HG03139 (cell line): ENCODE data around the gene TRUB1.
"Not testable (repeated sequence)": the region's sequence is repeated elsewhere in the genome, so short reads cannot be mapped to it uniquely, and the experiment has no call there.

Experiments
- ATAC-seq: cut with Tn5 transposase; IDR thresholded peaks from one replicate; pipeline ENCODE4 v1.9.1; 2021; ENCODE audit not compliant: unreplicated experiment

Gene TRUB1

DNA sequence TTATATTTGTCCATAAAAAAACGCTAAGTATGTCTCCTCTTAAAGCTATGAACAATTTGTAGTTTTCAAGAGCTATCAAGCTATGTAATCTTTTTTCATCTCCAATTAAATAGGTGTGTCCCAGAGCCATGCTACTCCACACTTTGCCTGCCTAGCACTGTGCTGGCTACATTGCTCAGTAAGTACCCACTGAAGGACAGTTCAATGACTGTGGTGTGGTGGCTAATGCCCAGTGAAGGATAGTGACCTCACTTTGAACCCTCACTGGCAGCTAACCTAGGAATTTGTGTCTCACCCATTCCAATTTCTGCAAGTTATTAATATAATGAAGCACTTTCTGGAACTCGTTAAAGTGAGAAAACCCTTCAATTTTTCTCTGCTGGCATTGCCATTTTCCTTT is 14.4 kb upstream of the TRUB1 start:
- ATAC-seq = no peak

DNA sequence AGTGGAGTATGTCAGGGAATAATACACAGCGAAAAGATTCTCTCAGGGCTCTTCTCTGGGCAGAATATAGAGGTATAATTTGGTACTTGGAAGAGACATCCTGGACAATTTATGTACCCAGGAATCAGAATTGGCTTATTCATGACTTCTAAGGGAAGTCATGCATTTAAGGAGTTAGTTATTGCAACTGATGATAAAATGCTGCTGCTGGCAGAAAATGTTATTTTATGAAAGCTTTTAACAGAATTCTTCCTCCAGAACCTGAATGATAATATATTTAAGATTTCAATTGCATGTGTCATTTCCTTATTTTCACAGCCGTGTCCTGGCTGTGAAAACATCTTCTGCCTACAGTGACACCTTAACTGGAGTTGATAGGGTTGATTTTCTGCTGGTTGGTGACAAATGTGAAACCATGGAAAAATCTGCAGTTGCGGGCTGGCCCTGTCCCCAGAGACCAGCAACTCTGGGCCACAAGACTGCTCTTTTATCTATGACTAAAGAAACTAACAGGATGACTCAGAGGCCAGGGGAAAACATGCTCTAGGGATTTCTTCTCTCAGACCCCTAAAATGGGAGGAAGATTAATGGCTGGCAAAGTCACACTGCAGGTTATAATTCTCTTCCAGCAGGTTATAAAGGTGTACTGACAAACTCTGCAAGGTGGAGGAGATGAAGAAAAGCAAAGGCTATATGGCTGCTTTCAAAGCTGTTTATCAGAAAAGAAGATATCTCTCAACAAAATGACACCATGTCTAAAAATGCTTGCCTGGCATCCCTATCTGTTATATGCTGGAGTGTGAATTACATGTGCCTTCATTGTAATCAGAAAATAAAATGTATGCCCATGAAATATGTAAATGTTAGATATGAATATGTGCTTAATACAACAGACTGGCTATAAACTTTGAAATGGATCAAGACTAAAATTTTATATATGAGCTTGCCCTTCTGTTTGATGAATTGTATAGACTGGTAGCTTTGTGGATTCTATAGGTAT is 12.1 kb upstream of the TRUB1 start:
- ATAC-seq = peak; percentile 85

DNA sequence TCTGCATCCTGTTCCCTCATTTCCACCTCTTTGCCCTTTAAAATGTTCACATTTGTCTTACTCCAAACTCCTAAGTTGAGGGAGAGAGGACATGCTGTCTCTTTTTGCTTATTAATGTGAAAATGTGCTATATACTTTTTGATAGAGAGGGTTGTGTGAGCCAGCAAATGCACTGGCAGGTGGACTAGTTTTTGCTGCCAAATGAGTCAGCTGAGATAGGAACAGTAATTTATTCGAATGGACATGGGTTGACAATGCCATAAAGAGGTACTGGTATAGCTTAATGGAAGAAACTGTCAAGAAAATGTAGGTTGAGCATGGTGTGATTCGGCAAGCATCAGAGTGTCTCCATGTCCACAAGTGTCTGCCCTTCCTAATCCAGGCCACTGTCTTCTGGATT is 9.2 kb upstream of the TRUB1 start:
- no peak for ATAC-seq

DNA sequence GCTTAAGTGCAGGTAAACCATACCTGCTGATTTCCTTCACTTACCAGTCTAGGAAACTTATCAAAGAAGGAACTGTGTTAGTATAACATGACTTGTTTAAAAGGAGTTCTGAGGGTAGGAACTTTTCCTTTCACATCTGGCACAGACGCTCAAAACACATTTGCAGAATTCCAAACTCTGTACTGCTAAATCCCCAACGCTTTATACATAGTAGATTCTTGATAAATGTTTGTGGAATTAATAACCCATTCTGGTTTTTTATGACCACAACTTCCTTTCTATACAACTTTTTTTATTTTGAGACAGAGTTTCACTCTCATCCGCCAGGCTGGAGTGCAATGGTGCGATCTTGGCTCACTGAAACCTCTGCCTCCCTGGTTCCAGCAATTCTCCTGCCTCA is 7.7 kb upstream of the TRUB1 start:
- ATAC-seq = no peak

DNA sequence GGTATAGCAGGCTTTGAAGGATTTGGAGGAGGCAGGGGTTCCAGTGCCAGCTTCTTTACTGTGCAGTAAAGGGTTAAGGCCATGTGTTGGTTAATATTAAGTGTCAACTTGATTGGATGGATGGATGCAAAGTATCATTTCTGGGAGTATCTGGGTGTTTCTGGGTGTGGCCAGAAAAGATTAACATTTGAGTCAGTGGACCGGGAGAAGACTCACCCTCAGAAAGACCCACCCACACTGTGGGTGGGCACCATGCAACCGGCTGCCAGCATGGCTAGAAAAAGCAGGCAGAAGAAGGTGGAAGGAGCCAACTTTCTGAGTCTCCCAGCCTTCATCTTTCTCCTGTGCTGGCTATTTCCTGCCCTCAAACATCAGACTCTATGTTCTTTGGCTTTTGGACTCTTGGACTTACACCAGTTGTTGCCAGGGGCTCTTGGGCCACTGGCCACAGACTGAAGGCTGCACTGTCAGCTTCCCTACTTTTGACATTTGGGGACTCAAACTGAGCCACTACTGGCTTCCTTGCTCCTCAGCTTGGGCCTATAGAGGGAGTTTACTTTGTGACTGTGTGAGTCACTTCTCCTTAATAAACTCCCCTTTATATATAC is 6.8 kb upstream of the TRUB1 start:
- no peak for ATAC-seq

DNA sequence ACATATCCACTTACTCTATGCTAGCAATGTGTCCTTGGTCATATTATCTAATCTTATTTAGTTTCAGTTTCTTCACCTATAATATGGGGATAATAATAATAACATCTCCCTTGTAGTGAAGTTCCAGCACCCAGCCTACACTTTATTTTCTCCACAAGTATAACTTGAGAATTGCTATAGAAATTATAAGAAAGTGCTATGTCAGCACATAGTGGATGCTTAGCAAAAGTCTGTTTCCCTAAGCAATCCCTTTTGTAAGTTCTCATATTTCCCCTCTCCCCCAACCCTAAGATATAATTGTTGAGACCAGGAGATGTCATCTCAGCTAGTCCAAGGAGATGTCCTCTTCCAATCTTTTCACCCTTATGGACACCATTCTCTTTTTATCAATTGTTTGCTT is 5.8 kb upstream of the TRUB1 start:
- ATAC-seq = no peak

DNA sequence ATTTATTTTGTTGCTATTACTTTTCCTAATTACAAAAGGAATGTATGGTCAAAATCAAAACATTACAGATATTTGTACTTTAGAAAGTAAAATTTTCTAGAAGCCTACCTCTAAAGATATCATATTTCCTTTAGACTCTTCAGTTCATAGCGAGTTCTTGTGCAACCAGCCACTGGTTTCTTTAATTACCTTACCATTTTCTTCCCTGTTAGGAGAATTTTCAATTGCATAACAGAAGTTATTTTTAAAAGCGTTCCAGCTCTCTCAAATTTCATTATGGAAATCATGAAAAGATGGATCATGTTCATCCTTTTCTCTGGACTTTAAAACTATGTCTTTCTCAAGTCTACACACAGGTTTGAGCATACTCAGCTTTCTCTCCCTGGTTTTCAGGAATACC is 5.0 kb upstream of the TRUB1 start:
- ATAC-seq = no peak

DNA sequence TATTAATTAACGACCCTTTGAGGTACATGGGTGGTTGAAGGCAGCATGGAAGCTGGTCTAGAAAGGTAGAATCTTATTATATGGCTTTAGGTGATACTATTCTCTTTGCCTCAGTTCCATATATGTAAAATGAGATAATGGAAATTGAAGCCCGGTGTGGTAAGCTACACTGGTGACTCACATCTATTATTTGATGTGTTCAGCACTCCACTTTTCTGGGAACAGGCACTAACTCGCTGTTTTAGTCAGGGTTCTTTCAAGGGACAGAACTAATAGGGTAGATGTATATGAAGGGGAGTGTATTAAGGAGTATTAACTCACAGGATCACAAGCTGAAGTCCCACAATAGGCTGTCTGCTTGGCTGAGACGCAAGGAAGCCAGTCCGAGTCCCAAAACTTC is 4.4 kb upstream of the TRUB1 start:
- no peak for ATAC-seq

DNA sequence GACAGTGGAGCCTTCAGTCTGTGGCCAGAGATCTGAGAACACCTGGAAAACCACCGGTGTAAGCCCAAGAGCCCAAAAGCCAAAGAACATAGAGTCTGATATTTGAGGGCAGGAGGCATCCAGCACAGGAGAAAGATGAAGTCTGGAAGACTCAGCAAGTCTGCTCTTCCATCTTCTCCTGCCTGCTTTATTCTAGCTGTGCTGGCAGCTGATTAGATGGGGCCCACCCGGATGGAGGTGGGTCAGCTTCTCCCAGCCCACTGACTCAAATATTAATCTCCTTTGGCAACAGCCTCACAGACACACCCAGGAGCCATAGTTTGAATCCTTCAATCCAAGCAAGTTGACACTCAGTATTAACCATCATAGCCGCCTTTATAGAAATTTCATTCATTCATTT is 4.0 kb upstream of the TRUB1 start:
- ATAC-seq = not testable (repeated sequence)

DNA sequence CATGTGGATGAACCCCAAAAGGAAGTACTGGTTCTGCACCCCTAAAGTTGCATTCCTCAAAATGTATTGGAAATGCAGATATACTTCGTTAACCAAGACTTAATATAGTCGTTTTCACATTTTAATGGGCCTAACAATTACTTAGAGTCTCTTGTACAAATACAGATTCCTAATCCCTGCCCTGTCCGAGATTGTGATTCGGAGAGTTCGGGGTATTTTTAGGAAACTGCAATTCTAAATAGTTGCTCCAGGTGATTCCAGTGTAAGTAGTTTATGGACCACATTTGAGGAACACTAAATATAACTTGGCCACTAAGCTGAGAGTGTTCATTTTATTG is 830 bp downstream of the TRUB1 start:
- no peak for ATAC-seq

DNA sequence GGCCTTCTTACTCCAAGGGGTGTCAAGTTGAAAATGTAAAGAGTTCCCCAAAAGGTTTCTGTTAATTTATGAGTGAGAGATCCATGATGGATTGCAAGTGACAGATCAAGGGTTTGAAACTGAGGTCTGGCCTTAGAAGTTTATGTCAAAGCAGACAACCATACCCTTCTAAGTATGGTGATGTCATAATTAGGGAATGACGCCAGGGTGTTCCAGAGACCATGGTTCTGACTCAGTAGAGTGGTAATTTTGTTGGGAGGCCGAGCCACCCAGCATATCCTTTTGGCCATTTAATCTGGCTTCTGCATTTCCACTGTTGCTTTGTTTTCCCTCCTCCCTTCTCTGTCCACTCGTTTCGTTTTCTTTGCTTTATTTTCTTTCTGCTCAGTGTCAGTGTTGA is 2.7 kb downstream of the TRUB1 start:
- ATAC-seq = no peak

DNA sequence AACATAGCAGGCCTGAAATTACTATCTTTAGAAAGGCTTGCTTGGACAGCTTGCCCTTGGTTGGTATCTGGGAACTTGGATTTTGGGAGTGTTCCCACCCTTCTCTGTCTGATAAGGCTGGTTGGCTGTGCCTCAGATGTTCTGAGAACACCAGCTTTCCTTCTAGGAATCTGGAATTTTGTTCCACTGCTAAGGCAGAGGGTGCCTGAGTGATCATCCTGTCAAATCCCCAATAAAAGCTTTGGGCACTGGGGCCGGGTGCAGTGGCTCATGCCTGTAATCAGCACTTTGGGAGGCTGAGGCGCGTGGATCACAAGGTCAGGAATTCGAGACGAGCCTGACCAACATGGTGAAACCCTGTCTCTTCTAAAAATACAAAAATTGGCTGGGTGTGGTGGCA is 5.0 kb downstream of the TRUB1 start:
- ATAC-seq = no peak

DNA sequence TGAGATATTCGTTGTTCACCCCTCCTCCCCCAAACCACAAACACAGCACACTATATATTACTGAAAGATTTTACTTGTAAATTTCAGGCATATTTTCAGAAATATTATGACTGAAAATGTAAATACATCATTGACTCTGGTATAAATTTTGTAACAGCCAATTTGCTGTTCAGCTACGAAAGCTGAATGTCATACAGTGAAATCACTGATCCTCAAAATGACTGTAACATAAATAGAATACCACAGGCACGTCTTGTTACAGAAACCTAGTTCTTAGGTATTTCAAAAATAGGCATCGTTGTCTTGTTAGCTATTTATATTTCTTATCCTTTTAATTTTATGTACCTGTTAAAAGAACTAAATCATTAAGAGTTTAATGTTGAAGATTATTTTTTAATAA is 15.1 kb downstream of the TRUB1 start:
- no peak for ATAC-seq

DNA sequence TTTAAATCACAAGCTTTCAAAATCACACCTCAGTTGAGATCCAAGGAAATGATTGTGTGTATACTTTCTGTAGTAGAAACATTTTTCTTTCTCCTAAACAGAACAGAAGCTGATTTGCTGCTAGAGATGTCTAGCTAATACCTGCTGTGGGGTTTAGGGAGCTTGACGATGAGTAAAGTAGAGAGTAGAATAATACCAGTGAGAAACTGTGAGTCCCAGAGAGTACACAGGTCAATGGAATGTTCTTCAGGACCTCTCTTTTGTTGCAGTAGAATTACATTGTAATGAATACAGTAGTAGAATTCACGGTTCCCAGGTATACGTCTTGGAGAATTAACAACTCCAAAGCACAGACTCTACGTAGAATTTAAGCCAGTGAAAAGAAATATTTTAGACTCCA is 18.0 kb downstream of the TRUB1 start:
- ATAC-seq = no peak

DNA sequence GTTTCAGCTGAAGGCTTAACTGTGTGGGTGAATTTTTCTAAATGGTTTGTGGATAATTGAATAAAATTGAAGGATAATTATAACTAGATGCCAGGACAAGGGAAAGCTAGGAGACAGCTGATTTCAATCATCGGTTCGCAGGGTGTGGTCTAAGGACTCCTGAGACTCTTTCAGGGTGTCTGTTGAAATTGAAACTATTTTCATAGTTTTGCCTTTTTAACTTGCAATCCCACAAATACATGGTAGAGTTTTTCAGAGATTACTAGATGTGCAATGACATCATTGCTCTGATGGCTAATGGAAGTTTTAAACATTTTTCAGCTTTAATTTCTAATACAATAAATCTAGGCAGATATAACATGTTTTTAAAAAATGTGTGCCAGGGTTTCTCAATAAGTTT is 18.5 kb downstream of the TRUB1 start:
- ATAC-seq = no peak

DNA sequence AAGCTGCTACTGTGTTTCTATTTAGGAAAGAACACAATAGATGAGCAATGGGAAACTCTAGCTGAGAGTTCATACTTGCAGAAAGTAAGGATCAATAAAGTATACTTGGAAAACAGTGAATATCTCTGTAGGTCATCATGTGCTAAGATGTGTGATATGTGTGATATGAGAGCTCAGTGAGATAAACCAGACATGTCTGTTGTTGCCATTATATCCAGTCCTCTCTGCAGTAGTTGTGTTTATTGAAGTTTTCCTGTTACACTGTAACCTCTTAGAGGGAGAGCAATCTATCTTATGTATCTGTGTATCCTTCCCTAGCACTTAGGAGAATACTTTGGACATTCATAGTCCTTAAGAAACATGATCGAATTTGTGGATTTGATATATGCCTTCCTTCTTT is 19.1 kb downstream of the TRUB1 start:
- ATAC-seq = no peak

DNA sequence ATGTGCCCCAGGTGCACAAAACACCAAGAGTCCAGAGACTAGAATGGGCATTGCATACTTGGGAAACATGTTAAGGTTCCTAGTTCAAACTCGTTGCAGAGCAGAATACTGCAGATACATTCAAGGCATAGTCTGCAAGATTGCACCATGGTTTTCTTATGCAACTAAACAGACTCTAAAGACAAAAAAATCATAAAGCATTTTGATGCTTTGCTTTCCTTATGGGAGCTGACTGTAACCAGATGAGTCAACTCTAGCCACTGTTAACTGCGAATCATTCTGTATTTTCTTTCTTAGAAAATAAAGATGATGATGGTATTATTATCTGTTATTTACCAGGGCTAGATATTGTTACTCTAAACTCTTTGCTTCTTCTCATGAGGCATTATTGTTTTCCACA is 19.7 kb downstream of the TRUB1 start:
- ATAC-seq = no peak

DNA sequence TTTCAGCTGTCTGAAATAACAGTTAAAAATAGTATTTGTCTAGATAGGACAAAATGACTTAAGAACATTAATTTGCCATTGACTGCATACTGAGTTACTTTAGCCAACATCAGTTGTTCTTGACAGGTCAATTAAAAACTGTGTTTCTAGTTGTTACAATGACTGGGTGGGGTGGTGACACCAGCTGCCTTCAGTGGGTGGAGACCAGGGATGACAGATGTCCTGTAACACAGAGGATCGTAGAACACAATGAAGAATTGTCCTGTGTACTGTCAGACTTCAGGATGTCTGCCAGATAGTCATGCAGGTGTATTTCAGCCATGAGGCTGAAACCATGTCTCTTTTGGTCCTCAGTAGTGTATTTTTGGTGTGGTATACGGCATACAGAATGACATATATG is 24.4 kb downstream of the TRUB1 start:
- ATAC-seq = no peak

DNA sequence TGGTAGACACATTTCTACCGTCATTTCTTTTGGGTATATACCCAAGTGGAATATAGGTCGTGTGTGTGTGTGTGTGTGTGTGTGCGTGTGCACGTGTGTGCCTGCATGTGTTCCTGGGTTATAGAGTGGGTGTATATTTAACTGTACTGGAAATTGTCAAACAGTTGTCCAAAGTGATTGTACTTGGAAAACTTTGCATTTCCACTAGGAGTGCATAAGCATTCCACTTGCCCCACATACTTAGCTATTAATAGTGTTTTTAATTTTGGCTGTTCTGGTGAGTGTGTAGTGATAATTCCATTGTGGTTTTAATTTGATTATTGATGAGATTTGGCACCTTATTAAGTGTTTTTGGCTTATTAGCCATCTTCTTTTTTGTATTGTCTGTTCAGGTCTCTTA is 25.9 kb downstream of the TRUB1 start:
- ATAC-seq = no peak

DNA sequence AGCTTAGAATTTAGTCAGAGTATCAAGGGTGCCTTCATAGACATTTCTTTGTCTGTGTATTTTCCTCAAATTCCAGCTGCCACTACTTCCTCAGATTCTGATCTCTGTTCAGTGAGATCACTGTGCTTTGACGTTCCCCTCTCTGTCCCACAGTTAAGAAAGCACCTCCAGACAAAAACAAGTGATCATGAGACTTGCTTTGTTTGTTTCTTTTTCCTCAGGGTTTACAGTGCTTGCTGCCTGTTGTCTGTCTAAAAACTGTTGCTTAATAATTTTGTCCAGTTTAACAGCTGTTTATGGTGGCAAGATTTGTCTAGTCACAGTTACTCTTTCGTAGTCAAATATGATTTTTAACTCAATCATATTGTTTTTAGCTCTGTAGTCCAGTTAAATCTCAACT is 29.1 kb downstream of the TRUB1 start:
- ATAC-seq = no peak

DNA sequence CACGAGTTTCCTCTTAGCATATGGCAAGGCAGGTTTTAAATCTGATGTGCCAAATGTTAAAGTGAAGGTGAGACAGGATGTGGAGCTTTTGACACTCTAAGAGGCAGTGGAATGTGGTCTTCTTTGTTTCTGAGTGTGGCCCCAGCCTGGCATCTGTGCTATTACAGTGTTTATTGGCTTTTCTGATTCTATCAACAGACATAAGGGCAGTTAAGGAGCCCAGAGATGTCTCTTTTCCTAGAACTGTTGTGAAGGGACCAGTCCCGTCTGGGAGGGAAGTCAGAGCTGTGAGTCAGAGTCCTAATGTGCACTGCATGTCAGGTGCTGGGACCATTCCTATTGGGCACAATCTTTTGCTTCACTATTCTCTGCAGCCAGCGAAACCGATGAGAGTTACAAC is 32.5 kb downstream of the TRUB1 start:
- ATAC-seq = no peak

DNA sequence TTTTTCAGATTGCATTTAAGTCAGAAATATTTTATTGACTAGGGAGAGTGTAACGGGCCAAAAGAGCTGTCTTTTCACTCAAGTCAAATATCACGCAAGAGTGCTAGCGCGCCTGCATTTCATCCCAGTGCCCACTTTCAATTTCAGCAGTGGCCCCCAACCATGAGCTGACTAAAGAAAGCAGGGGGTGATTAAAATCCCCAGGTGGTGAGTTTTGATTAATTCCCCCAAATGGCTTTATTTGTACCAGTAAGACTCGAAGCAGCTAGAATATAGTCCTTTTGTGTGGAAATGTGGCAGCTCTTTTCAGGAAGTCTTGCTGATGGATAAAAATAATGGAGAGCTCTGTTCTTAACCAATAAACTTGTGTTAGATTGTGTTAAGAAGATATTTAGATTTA is 35.3 kb downstream of the TRUB1 start:
- no peak for ATAC-seq

DNA sequence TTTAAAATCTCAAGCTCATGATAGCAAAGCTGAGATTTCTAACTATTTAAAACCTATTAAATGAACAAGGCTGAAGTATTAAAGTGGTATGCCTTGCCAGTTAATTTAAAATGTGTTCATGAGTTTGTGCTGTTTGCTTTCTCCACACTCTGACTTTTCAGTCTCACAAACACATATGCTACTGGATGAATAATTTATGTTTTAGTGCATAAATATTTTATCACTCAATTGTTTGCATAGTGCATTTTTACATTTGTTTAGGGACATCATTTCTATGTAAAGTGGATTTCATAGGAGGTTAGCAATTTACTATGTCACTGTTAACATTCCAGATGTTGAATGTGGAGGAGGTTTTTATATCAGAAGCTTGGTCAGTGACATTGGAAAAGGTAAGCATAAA is 36.0 kb downstream of the TRUB1 start:
- ATAC-seq = no peak
